ENCODE measurements around the gene ATP6V0C. TPM values are rescaled to one million over a fixed set of nuclear protein-coding genes. Genes with fewer than 3 reads are reported as not detected.
"Not testable (repeated sequence)": the region's sequence is repeated elsewhere in the genome, so short reads cannot be mapped to it uniquely, and the experiment has no call there.

Gene ATP6V0C
- total RNA-seq, 1 donor from 2014 or later: 7.9 TPM

GRCh38 chr16:2477327-2477726 lies 36.4 kb upstream of the ATP6V0C start:
- no peaks in the 10 kb centered on the region for H3K27me3 ChIP-seq (ENCODE audit: control insufficient read depth, insufficient read depth, low read length)
- FAIRE-seq (no peak), DNase-seq (ENCODE audit: low read depth) (no peak)
- no peak overlapping the region for H3K4me3 ChIP-seq (ENCODE audit: low read depth, low read length)
- no peak for TF ChIP-seq CTCF (IDR thresholded peaks at IDR 0.05; ENCODE audit: insufficient read depth, low read length, severe bottlenecking)
- no peaks in the 10 kb centered on the region for H3K36me3 ChIP-seq (ENCODE audit: control insufficient read depth, insufficient read depth, low read length)

- FAIRE-seq (no peak), DNase-seq (ENCODE audit: low read depth) (no peak)
- no peak overlapping the region for H3K4me3 ChIP-seq (ENCODE audit: low read depth, low read length)
- no peak for TF ChIP-seq CTCF (IDR thresholded peaks at IDR 0.05; ENCODE audit: insufficient read depth, low read length, severe bottlenecking)
- H3K27me3 ChIP-seq (ENCODE audit: control insufficient read depth, insufficient read depth, low read length): no peaks in the 10 kb centered on the region
- H3K36me3 ChIP-seq (ENCODE audit: control insufficient read depth, insufficient read depth, low read length): no peaks in the 10 kb centered on the region
These were observed 35.5 kb upstream of the ATP6V0C start for GRCh38 chr16:2478279-2478678.

GRCh38 chr16:2479996-2480395 lies 33.8 kb upstream of the ATP6V0C start:
- not testable (repeated sequence) for DNase-seq (ENCODE audit: low read depth)

GRCh38 chr16:2480948-2481347 lies 32.8 kb upstream of the ATP6V0C start:
- Histone ChIP-seq H3K36me3 (ENCODE audit: control insufficient read depth, insufficient read depth, low read length) (no peaks in the 10 kb centered on the region), H3K27me3 (ENCODE audit: control insufficient read depth, insufficient read depth, low read length) (no peaks in the 10 kb centered on the region), H3K4me3 (ENCODE audit: low read depth, low read length) (no peak overlapping the region)
- FAIRE-seq (no peak), DNase-seq (ENCODE audit: low read depth) (no peak)
- TF ChIP-seq CTCF (IDR thresholded peaks at IDR 0.05; ENCODE audit: insufficient read depth, low read length, severe bottlenecking): no peak

More at GRCh38 chr16:2479996-2480395, 33.8 kb upstream of the ATP6V0C start:
- H3K36me3 ChIP-seq (ENCODE audit: control insufficient read depth, insufficient read depth, low read length); H3K27me3 ChIP-seq (ENCODE audit: control insufficient read depth, insufficient read depth, low read length); H3K4me3 ChIP-seq (ENCODE audit: low read depth, low read length); FAIRE-seq: not testable (repeated sequence)

- no peak for TF ChIP-seq CTCF (IDR thresholded peaks at IDR 0.05; ENCODE audit: insufficient read depth, low read length, severe bottlenecking)
These were observed 32.1 kb upstream of the ATP6V0C start for GRCh38 chr16:2481676-2482075.

GRCh38 chr16:2482249-2482648 lies 31.5 kb upstream of the ATP6V0C start:
- TF ChIP-seq CTCF (IDR thresholded peaks at IDR 0.05; ENCODE audit: insufficient read depth, low read length, severe bottlenecking): no peak
- no peaks in the 10 kb centered on the region for H3K27me3 ChIP-seq (ENCODE audit: control insufficient read depth, insufficient read depth, low read length)
- no peak for DNase-seq (ENCODE audit: low read depth)
- H3K4me3 ChIP-seq (ENCODE audit: low read depth, low read length): no peak overlapping the region
- H3K36me3 ChIP-seq (ENCODE audit: control insufficient read depth, insufficient read depth, low read length): no peaks in the 10 kb centered on the region
- FAIRE-seq: no peak

More at GRCh38 chr16:2481676-2482075, 32.1 kb upstream of the ATP6V0C start:
- DNase-seq (ENCODE audit: low read depth) (no peak), FAIRE-seq (no peak)
- no peaks in the 10 kb centered on the region for H3K36me3 ChIP-seq (ENCODE audit: control insufficient read depth, insufficient read depth, low read length)
- H3K4me3 ChIP-seq (ENCODE audit: low read depth, low read length): no peak overlapping the region
- no peaks in the 10 kb centered on the region for H3K27me3 ChIP-seq (ENCODE audit: control insufficient read depth, insufficient read depth, low read length)

Data from bronchial epithelial cell (primary cell).